Activated CD4-positive, alpha-beta memory T cell treated with anti-CD3 and anti-CD28 coated beads, Interleukin-2, amount 10 ng/mL, durations not matched to agents 7 days and 5 days (primary cell): ENCODE results near the gene PLK5. TPM values are rescaled to one million over a fixed set of nuclear protein-coding genes. Genes with fewer than 3 reads are reported as not detected.
"Not testable (repeated sequence)": the region's sequence is repeated elsewhere in the genome, so short reads cannot be mapped to it uniquely, and the experiment has no call there.

ENCODE experiments used
- CTCF ChIA-PET: fragments of 350-600 bp; sonication (Branson Sonifier 250); formaldehyde crosslinking; loops from one replicate; lab custom pipeline; 2021; ENCODE audit warnings: antibody characterized with exemption, inconsistent platforms; lab: Charles Lee
- POLR2A ChIA-PET: fragments of 350-600 bp; sonication (Branson Sonifier 250); formaldehyde crosslinking; loops from one replicate; lab custom pipeline; 2021; ENCODE audit warnings: antibody characterized with exemption; lab: Charles Lee
- DNase-seq: peaks from one replicate; pipeline ENCODE4 v3.0.0-alpha.2; 2020
- H3K27ac Mint-ChIP-seq: one replicate; pipeline ENCODE4 v1.8.0; 2021; ENCODE audit warnings: mild to moderate bottlenecking, mixed read lengths
- H3K27me3 Mint-ChIP-seq: one replicate; pipeline ENCODE4 v1.8.0; 2021; ENCODE audit warnings: mixed read lengths
- H3K36me3 Mint-ChIP-seq: one replicate; pipeline ENCODE4 v1.8.0; 2021; ENCODE audit warnings: low read depth, mixed read lengths
- H3K4me1 Mint-ChIP-seq: one replicate; pipeline ENCODE4 v1.8.0; 2021; ENCODE audit warnings: mixed read lengths
- H3K4me3 Mint-ChIP-seq: one replicate; pipeline ENCODE4 v1.8.0; 2021; ENCODE audit warnings: mild to moderate bottlenecking, mixed read lengths
- H3K9me3 Mint-ChIP-seq: one replicate; pipeline ENCODE4 v1.8.0; 2021; ENCODE audit warnings: mixed read lengths
- total RNA-seq, 2 experiments: library from RNA; stranded (reverse); gene quantifications; one replicate each; pipeline ENCODE4 v1.2.3, GENCODE V29; 2021

Gene PLK5, protein sequence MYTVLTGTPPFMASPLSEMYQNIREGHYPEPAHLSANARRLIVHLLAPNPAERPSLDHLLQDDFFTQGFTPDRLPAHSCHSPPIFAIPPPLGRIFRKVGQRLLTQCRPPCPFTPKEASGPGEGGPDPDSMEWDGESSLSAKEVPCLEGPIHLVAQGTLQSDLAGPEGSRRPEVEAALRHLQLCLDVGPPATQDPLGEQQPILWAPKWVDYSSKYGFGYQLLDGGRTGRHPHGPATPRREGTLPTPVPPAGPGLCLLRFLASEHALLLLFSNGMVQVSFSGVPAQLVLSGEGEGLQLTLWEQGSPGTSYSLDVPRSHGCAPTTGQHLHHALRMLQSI
- not detected for total RNA-seq

DNA sequence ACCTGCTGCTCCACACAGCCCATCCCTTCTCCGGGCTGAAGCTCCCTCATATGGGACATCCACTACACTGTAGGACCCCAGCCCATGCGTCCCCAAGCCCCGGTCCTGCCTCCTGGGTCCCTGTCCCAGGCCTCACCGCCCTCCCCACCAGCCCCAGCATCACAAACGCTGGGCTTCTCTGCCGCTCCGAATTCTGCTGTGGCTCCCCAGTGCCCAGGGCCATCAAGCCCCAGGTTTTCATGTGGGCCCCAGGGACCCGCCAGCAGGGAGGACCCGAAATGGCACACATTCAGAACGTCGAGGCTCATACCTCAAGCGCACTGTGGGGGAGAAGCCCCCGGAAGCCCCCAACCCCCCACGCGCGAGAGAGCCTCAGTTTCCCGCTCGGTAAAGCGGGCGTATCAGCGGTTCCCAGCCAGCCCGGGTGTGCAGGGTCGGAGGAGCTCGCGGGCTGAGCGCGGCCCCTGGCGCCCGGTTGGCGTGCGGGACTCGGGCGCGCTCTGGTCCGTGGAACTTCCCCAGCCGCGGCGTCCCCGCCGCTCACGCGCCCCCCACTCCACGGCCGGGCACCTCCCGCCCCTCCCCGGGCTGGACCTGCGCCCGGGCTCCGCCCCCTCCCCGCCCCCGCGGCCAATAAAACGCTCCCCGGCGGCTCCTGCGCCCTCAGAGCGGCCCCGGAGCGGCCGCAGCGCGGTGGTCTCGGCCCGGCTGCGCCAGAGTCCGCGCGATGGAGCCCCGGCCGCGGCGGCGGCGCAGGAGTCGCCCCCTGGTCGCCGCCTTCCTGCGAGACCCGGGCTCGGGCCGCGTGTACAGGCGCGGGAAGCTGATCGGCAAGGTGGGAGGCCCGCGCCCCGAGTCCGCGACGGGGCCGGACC lies at the start of gene PLK5:
Gene PLK5 (plus strand): TSS at position 666 of the 875 bp plus-strand sequence. CDS start 2,920 bp downstream, outside the sequence.
- ChIA-PET CTCF (no interaction called here), POLR2A (no interaction called here)
- peaks cover 3% of the 10 kb centered on the region for H3K36me3 Mint-ChIP-seq
- no peak within 1 kb of the TSS for H3K4me3 Mint-ChIP-seq
- no peak for DNase-seq
- no peak within 1 kb of the TSS for H3K27ac Mint-ChIP-seq
- H3K27me3 Mint-ChIP-seq = peaks cover 27% of the 10 kb centered on the region
- H3K9me3 Mint-ChIP-seq = no peaks in the 10 kb centered on the region
- peaks cover 4% of the 10 kb centered on the region for H3K4me1 Mint-ChIP-seq

DNA sequence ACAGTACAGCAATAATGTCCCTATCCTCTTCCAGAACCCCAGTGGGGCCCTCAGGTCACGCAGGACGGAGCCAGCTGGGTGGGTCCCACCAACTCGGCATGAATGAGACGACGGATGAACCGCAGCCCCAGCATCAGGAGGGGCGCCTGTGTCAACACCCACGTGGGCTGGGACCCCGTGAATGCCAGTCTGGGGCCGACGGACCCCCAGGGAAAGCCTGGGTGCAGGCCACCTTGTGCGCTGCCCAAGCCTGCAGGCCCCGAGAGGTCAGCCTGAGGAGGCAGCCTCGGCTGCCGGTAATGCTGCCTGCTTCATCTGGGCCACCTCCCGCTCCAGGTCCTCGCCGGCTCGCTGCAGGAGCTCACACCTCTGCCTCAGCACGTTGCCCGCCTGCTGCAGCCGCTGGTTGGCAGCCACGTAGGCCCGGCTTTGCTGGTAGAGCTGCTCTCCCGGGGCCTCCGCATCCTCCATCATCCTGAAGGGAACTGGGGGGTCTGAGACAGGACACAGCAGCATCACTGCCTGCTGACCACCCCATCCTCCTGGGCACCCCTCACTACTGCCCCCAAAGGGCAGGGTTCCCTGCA lies 49.0 kb upstream of the PLK5 start:
- Mint-ChIP-seq H3K9me3 (no peaks in the 10 kb centered on the region), H3K36me3 (peaks cover 11% of the 10 kb centered on the region), H3K4me3 (no peak overlapping the region), H3K27me3 (peaks cover 6% of the 10 kb centered on the region), H3K4me1 (peaks cover 34% of the 10 kb centered on the region), H3K27ac (no peak overlapping the region)
- no peak for DNase-seq
- ChIA-PET CTCF (interaction anchor here (0.7 kb wide), 1 partner anchor 9 kb away, joined by 3 read pairs; no protein-coding TSS in a partner anchor), POLR2A (interaction anchor here (0.8 kb wide), 1 partner anchor 206 kb away, joined by 4 read pairs; the partner anchor contains the start of gene CIRBP)

DNA sequence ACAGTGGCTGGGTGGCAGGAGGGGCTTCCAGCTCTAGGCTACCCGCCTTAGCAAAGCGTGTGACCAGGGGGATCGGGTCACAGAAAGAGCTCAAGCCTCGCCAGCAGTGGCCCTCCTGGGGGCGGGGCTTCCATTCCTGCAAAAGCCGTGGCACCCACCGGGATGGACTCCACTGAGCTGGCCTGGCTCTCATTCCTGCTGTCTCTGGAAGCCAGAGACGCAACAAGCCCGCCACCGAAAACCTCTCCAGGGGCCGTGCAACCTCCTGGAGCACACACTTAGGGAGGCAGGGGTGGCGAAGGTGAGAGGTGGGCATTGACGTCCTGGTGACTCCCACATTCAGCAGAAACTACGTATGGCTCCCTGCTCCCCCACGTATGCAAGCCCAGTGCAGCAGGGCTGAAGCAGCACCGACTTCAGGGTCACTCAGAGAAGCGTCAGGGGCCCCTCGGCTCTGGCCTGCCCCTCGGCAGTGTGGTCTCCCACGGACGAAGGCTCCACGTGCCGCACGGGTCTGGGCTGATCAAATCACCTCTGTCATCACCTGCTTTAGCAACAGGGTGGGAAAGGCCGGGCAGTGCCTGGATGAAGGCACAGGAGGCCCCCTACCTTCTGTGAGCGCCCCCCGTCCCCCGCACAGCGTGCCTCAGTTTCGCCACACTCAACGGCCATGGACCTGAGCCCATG lies 48.0 kb upstream of the PLK5 start:
- DNase-seq = no peak
- ChIA-PET CTCF (no interaction called here), POLR2A (no interaction called here)
- Mint-ChIP-seq H3K4me3 (no peak overlapping the region), H3K36me3 (peaks cover 11% of the 10 kb centered on the region), H3K27me3 (peaks cover 3% of the 10 kb centered on the region), H3K9me3 (no peaks in the 10 kb centered on the region), H3K4me1 (peaks cover 30% of the 10 kb centered on the region), H3K27ac (no peak overlapping the region)

DNA sequence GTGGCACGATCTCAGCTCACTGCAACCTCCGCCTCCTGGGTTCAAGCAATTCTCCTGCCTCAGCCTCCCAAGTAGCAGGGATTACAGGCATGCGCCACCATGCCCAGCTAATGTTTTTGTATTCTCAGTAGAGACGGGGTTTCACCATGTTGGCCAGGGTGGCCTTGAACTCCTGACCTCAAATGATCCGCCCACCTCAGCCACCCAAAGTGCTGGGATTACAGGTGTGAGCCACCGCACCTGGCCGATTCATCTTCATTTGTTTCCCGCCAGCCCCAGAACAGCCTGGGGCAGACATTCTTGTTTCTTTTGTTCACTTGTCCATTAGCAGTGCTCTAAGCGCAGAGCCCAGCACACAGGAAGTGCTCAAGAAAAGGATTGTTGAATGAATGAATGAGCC lies 46.8 kb upstream of the PLK5 start:
- H3K4me1 Mint-ChIP-seq = peaks cover 23% of the 10 kb centered on the region
- peaks cover 11% of the 10 kb centered on the region for H3K36me3 Mint-ChIP-seq
- not testable (repeated sequence) for DNase-seq, H3K9me3 Mint-ChIP-seq, H3K27me3 Mint-ChIP-seq
- peak overlapping the region; percentile 49 for H3K4me3 Mint-ChIP-seq
- ChIA-PET CTCF (interaction anchor here (0.5 to 1.1 kb wide), 2 partner anchors 14 to 459 kb away, joined by 3 read pairs; partner anchors contain the start of gene REEP6), POLR2A (interaction anchor here (2.1 kb wide), 1 partner anchor 8 kb away, joined by 6 read pairs; no protein-coding TSS in a partner anchor)
- peak overlapping the region; percentile 21 for H3K27ac Mint-ChIP-seq

DNA sequence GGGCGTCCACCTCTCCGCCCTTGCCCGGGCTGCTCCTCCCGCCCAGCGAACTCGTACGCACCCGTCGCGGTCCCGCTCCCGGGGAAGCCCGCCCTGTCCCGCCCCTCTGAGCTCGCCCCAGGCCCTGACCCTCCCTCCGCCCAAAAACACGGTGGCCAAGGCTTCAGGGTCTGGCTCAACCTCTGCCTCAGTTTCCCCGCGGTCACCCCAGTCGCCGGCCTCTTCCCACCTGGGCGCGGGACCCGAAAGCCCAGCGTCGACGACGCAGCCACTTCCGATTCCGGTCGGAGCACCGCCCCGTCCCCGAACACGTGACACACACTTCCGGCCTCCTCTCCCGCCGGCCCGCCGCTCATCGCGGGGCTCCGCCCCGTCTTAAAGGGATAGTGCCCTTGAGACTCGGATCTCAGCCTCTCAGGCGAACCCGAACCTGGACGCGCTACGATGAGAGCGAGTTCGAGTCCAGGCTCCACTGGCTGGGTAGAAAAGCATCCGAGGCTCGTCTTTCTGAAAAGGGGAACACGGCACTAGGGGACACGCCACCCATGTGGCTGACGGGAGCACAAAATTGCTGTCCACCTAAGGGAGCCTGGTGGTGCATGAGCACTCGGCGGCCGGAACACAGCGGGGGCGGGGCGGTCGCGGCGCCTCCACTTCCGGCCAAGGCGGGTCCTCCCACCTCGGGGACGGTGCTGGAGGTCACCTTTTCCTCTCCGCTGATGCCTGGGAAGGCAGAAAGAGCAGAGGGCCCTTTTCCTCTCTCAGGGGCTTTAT lies 44.8 kb upstream of the PLK5 start, which contains the start of gene C19orf25:
Gene C19orf25 (minus strand): TSS at position 282 of the 774 bp plus-strand sequence. CDS start 312 bp downstream, outside the sequence.
- H3K9me3 Mint-ChIP-seq = no peaks in the 10 kb centered on the region
- H3K4me3 Mint-ChIP-seq = peak within 1 kb of the TSS; percentile 100
- DNase-seq = peak; percentile 95
- POLR2A ChIA-PET = interaction anchor here (2.1 kb wide), 1 partner anchor 10 kb away, joined by 6 read pairs; no protein-coding TSS in a partner anchor
- peaks cover 20% of the 10 kb centered on the region for H3K4me1 Mint-ChIP-seq
- no peaks in the 10 kb centered on the region for H3K27me3 Mint-ChIP-seq
- H3K27ac Mint-ChIP-seq = peak within 1 kb of the TSS; percentile 87
- peaks cover 11% of the 10 kb centered on the region for H3K36me3 Mint-ChIP-seq
- CTCF ChIA-PET = no interaction called here

DNA sequence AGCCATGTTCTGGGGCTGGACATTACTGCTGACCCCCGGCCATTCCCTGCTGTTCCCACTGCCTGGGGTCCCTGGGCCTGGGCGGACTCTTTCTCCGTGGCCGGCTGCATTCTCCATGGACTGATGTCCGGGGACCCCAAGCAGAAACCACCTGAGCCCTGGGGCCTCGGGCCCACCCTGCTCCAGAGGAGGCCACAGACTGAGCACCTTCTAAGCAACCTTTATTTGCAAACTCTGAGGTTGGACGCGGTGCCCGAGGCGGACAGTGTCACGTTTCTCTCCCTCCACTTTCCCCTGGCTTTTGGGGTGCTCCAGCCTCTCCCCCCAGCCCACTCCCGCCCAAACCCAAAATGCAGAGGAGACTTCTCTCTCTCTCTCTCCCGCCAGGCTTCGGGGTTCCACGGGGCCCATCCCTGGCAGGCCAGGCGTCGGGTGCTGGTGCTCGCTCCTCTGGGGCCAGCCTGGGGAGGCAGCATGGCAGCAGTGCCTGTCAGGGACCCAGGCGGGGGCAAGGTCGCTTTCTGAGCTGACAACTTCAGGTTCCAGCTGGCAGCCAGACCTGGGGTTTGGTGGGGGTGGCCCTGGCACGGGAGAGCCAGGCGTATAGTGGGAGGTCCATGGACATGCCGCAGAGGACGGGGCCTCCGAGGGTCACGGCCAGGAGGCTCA lies 42.5 kb upstream of the PLK5 start:
- H3K4me3 Mint-ChIP-seq = no peak overlapping the region
- H3K27ac Mint-ChIP-seq = no peak overlapping the region
- no peaks in the 10 kb centered on the region for H3K27me3 Mint-ChIP-seq
- peaks cover 20% of the 10 kb centered on the region for H3K4me1 Mint-ChIP-seq
- CTCF ChIA-PET = no interaction called here
- no peaks in the 10 kb centered on the region for H3K9me3 Mint-ChIP-seq
- POLR2A ChIA-PET = no interaction called here
- DNase-seq = no peak
- H3K36me3 Mint-ChIP-seq = peaks cover 8% of the 10 kb centered on the region

DNA sequence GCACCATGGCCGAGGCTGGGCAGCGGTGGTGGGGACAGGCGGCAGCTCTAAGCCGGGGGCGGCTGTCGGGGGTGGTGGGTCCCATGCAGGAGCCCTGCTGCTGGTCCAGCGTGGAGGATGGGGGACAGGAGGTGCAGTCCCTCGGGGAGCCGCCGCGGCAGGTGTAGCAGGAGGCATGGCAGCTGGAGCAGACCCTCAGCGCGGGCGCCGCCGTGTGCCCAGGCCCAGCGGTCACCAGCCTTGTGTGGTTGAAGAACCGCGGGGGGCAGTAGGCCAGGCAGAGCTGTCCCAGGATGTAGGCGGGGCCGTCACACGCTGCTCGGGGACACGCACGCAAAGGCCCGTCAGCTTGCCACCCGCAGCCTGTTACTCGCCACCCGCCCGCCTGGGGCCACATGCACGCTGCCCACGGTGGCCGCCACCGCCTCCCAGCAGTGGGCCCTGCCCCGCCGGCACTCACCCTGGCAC lies 42.0 kb upstream of the PLK5 start:
- no peak for DNase-seq
- peaks cover 20% of the 10 kb centered on the region for H3K4me1 Mint-ChIP-seq
- POLR2A ChIA-PET = no interaction called here
- H3K9me3 Mint-ChIP-seq = no peaks in the 10 kb centered on the region
- H3K4me3 Mint-ChIP-seq = no peak overlapping the region
- H3K27me3 Mint-ChIP-seq = no peaks in the 10 kb centered on the region
- no peak overlapping the region for H3K27ac Mint-ChIP-seq
- CTCF ChIA-PET = no interaction called here
- H3K36me3 Mint-ChIP-seq = peaks cover 8% of the 10 kb centered on the region

DNA sequence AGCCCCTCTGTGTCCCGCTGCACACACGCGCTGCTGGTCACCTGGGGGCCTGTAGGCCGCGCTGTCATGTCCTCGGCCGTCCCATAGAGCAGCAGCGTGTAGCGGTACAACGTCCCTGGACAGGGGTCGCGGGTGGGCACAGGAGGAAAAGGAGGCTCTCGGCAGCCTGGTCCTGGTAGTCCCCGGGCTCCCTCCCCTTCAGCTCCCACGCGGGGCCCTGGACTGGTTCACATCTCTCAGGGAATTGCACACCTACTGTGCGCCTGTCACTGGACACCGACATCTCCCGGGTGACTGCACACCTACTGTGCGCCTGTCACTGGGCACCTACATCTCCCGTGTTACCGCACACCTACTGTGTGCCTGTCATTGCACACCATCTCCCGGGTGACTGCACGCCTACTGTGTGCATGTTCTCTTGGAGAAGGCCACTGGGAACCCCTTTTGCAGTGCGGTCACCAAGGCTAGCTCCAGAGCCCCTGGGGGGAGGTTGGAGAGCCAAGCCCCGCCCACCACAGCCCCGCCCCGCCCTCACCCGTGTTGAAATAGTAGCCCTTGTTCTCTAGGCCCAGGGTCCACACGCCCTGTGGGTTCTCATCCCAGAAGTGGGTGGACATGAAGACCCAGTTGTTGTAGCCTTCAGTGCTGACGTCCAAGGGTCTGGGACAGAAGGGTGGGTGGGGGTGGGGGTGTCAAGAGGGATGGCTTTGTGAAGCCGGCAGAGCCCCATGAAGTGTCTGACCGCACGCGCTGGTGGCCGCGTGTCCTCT lies 41.3 kb upstream of the PLK5 start:
- H3K9me3 Mint-ChIP-seq = no peaks in the 10 kb centered on the region
- peaks cover 14% of the 10 kb centered on the region for H3K4me1 Mint-ChIP-seq
- no peaks in the 10 kb centered on the region for H3K27me3 Mint-ChIP-seq
- H3K4me3 Mint-ChIP-seq = no peak overlapping the region
- CTCF ChIA-PET = no interaction called here
- no peak for DNase-seq
- POLR2A ChIA-PET = no interaction called here
- H3K36me3 Mint-ChIP-seq = peaks cover 3% of the 10 kb centered on the region
- no peak overlapping the region for H3K27ac Mint-ChIP-seq

DNA sequence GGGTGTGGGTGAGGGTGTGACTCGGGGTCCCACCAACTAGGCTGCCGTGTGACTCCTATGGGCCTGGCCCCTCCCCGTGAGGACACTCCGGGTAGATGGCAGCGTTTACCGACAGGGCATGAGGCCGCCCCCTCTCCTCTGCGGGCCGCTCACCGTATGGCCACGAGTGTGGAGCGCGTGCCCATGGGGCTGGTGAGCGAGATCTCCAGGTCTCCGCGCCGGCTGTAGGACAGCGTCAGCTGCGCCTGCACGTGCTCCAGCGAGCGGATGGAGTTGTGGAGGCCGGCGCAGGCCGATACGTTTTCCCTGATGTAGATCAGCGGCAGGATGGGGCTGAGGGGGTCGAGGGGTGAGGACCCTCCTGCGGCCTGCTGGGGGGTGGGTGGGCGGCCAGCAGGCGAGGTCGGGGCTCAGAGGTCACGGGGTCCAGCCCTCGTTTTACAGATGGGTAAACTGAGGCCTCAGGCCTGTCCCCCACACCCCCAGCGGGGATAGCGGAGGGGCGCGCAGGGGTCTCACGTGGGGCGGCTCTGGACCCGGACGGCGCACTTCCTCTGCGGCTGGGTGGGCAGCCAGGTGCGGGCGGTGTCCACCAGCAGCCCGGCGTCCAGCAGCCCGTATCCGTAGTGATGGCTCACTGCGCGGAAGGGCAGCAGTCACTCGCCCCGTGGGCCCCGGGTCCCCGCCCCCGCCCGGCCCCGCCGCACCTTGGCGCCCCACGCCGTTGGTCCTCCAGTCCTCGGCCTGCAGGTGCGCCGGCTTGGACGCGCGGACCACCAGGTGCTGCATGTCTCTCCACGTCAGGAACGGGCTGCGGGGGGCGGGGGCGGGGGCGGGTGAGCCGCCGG lies 40.5 kb upstream of the PLK5 start:
- Mint-ChIP-seq H3K4me3 (no peak overlapping the region), H3K4me1 (peaks cover 8% of the 10 kb centered on the region), H3K27ac (no peak overlapping the region), H3K9me3 (no peaks in the 10 kb centered on the region), H3K27me3 (no peaks in the 10 kb centered on the region), H3K36me3 (peaks cover 3% of the 10 kb centered on the region)
- POLR2A ChIA-PET = no interaction called here
- DNase-seq = no peak
- CTCF ChIA-PET = no interaction called here

DNA sequence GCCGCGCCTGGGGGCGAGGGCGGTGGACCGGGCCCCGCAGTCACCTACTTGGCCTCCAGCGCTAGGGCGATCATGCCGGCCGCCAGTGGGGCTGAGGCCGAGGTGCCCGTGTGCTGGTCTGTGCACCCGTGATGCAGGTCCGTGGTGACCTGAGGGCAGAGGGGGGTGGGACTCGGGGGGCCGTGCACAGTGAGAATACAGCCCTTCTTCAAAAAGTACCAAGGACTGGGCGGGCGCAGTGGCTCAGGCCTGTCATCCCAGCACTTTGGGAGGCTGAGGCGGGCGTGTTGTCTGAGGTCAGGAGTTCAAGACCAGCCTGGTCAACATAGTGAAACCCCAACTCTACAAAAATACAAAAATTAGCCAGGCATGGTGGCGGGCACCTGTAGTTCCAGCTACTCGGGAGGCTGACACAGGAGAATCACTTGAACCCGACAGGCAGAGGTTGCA lies 39.9 kb upstream of the PLK5 start:
- Mint-ChIP-seq H3K27me3 (no peaks in the 10 kb centered on the region), H3K36me3 (peaks cover 2% of the 10 kb centered on the region), H3K4me3 (no peak overlapping the region), H3K9me3 (no peaks in the 10 kb centered on the region), H3K27ac (no peak overlapping the region), H3K4me1 (peaks cover 7% of the 10 kb centered on the region)
- ChIA-PET POLR2A (no interaction called here), CTCF (no interaction called here)
- no peak for DNase-seq
